Measurements from ENCODE around the gene KRTAP5-5.
"Not testable (repeated sequence)": the region's sequence is repeated elsewhere in the genome, so short reads cannot be mapped to it uniquely, and the experiment has no call there.

Gene KRTAP5-5

GRCh38 chr11:1668911-1669473, 39.4 kb downstream of the KRTAP5-5 start:
- intact Hi-C loops (cut with DNase I), result no loop called here
- DNase-seq, result peak in 5 of 42 donors; percentile 7 to 21 (median 13)

GRCh38 chr11:1669546-1670218, 40.1 kb downstream of the KRTAP5-5 start:
- intact Hi-C loops (cut with DNase I), result no loop called here
- DNase-seq, result peak in 22 of 42 donors; percentile 11 to 57 (median 33)

GRCh38 chr11:1670457-1670856, 40.9 kb downstream of the KRTAP5-5 start:
- peak in 2 of 42 donors; percentile 0 to 11 for DNase-seq
- intact Hi-C loops (cut with DNase I), result not testable (repeated sequence)

GRCh38 chr11:1670905-1671371, 41.4 kb downstream of the KRTAP5-5 start:
- DNase-seq, result peak in 5 of 42 donors; percentile 2 to 27 (median 7)
- intact Hi-C loops (cut with DNase I), result no loop called here

- DNase-seq, result peak in 2 of 42 donors; percentile 1 to 16
- intact Hi-C loops (cut with DNase I), result no loop called here
Observed at GRCh38 chr11:1671658-1672057, 42.1 kb downstream of the KRTAP5-5 start.

GRCh38 chr11:1672613-1673350, 43.2 kb downstream of the KRTAP5-5 start:
- intact Hi-C loops (cut with DNase I), result no loop called here

GRCh38 chr11:1673446-1674172, 44.0 kb downstream of the KRTAP5-5 start:
- intact Hi-C loops (cut with DNase I), result no loop called here
- peak in 1 of 42 donors; percentile 10 for DNase-seq

More at GRCh38 chr11:1672613-1673350, 43.2 kb downstream of the KRTAP5-5 start:
- DNase-seq, result peak in 4 of 42 donors; percentile 4 to 9 (median 6)

GRCh38 chr11:1674173-1675131, 44.9 kb downstream of the KRTAP5-5 start:
- peak in 5 of 42 donors; percentile 5 to 38 (median 8) for DNase-seq

GRCh38 chr11:1675536-1676228, 46.1 kb downstream of the KRTAP5-5 start:
- no peak for DNase-seq
- intact Hi-C loops (cut with DNase I), result no loop called here

More at GRCh38 chr11:1674173-1675131, 44.9 kb downstream of the KRTAP5-5 start:
- intact Hi-C loops (cut with DNase I), result no loop called here

- intact Hi-C loops (cut with DNase I), result no loop called here
- peak in 2 of 42 donors; percentile 10 to 30 for DNase-seq
Observed at GRCh38 chr11:1676229-1676740, 46.7 kb downstream of the KRTAP5-5 start.

- intact Hi-C loops (cut with DNase I), result no loop called here
- DNase-seq, result peak in 2 of 42 donors; percentile 4 to 32
Observed at GRCh38 chr11:1679881-1680280, 50.3 kb downstream of the KRTAP5-5 start.

All from head of caudate nucleus (tissue), 42 donors.